Posterior cingulate gyrus (tissue), 11 donors: ENCODE data around the gene PKP1.

ENCODE experiments used
- DNase-seq, 10 donors: peaks; one replicate each; pipeline versions ENCODE4 v3.0.0 to v3.0.0-alpha.2; 2020 to 2021; ENCODE audit warnings: mixed read lengths in 3 of 10
- intact Hi-C: fragments of 100-400 bp; cut with DNase I; formaldehyde crosslinking; loops from one replicate; pipeline ENCODE4 v1.15.1; 2023

The PKP1 gene

GRCh38 chr1:201259476-201260235 lies 23.6 kb upstream of the PKP1 start:
- intact Hi-C loops, result no loop called here
- DNase-seq, result peak in 2 of 10 donors; percentile 69 to 78

- intact Hi-C loops, result no loop called here
- peak in 1 of 10 donors; percentile 77 for DNase-seq
Measured at GRCh38 chr1:201260236-201260590, 23.1 kb upstream of the PKP1 start.

- intact Hi-C loops, result no loop called here
- DNase-seq, result peak in 1 of 10 donors; percentile 45
Measured at GRCh38 chr1:201260648-201261311, 22.5 kb upstream of the PKP1 start.

GRCh38 chr1:201261771-201262547 lies 21.3 kb upstream of the PKP1 start:
- intact Hi-C loops, result no loop called here
- DNase-seq, result peak in 1 of 10 donors; percentile 43

GRCh38 chr1:201262963-201263608 lies 20.2 kb upstream of the PKP1 start:
- intact Hi-C loops, result no loop called here
- DNase-seq, result no peak

- intact Hi-C loops, result no loop called here
- no peak for DNase-seq
Measured at GRCh38 chr1:201264072-201264471, 19.2 kb upstream of the PKP1 start.

GRCh38 chr1:201264554-201264953 lies 18.8 kb upstream of the PKP1 start:
- DNase-seq, result no peak
- intact Hi-C loops, result no loop called here

GRCh38 chr1:201265756-201266155 lies 17.6 kb upstream of the PKP1 start:
- intact Hi-C loops, result no loop called here
- no peak for DNase-seq

GRCh38 chr1:201266276-201266675 lies 17.0 kb upstream of the PKP1 start:
- DNase-seq, result no peak
- intact Hi-C loops, result no loop called here

- no peak for DNase-seq
- intact Hi-C loops, result no loop called here
Measured at GRCh38 chr1:201266774-201267173, 16.5 kb upstream of the PKP1 start.

- intact Hi-C loops, result no loop called here
- no peak for DNase-seq
Measured at GRCh38 chr1:201267481-201268229, 15.7 kb upstream of the PKP1 start.

- intact Hi-C loops, result no loop called here
- peak in 6 of 10 donors; percentile 51 to 90 (median 65) for DNase-seq
Measured at GRCh38 chr1:201268604-201269151, 14.6 kb upstream of the PKP1 start.

GRCh38 chr1:201269281-201269680 lies 14.0 kb upstream of the PKP1 start:
- no peak for DNase-seq
- intact Hi-C loops, result no loop called here

GRCh38 chr1:201269900-201270410 lies 13.4 kb upstream of the PKP1 start:
- intact Hi-C loops, result no loop called here
- no peak for DNase-seq

- no peak for DNase-seq
- intact Hi-C loops, result no loop called here
Measured at GRCh38 chr1:201270616-201271390, 12.5 kb upstream of the PKP1 start.

GRCh38 chr1:201272799-201273198 lies 10.5 kb upstream of the PKP1 start:
- no peak for DNase-seq
- intact Hi-C loops, result no loop called here

- no peak for DNase-seq
- intact Hi-C loops, result no loop called here
Measured at GRCh38 chr1:201274616-201275252, 8.6 kb upstream of the PKP1 start.

GRCh38 chr1:201275253-201275666 lies 8.0 kb upstream of the PKP1 start:
- intact Hi-C loops, result no loop called here
- peak in 2 of 10 donors; percentile 55 to 84 for DNase-seq
